Retina (tissue), 1 donor: ENCODE results near the gene TBX21.

Source experiments
- DNase-seq: peaks from one replicate; pipeline ENCODE4 v3.0.0-alpha.2; 2016

The TBX21 gene

GRCh38 chr17:47698749-47699535 lies 34.1 kb upstream of the TBX21 start:
- DNase-seq, result peak; percentile 76

- no peak for DNase-seq
Observed at GRCh38 chr17:47699536-47699840, 33.5 kb upstream of the TBX21 start.

GRCh38 chr17:47700471-47701449 lies 32.3 kb upstream of the TBX21 start:
- DNase-seq, result no peak

- no peak for DNase-seq
Observed at GRCh38 chr17:47701608-47702007, 31.4 kb upstream of the TBX21 start.

GRCh38 chr17:47702391-47702995 lies 30.5 kb upstream of the TBX21 start:
- DNase-seq, result no peak

- DNase-seq, result no peak
Observed at GRCh38 chr17:47703191-47703591, 29.8 kb upstream of the TBX21 start.

- no peak for DNase-seq
Observed at GRCh38 chr17:47703671-47704070, 29.4 kb upstream of the TBX21 start.

GRCh38 chr17:47704116-47704515 lies 28.9 kb upstream of the TBX21 start:
- DNase-seq, result no peak

- no peak for DNase-seq
Observed at GRCh38 chr17:47704736-47705135, 28.3 kb upstream of the TBX21 start.

- no peak for DNase-seq
Observed at GRCh38 chr17:47705536-47706530, 27.2 kb upstream of the TBX21 start.

GRCh38 chr17:47707056-47707804 lies 25.8 kb upstream of the TBX21 start:
- no peak for DNase-seq

GRCh38 chr17:47707884-47708283 lies 25.2 kb upstream of the TBX21 start:
- no peak for DNase-seq

- DNase-seq, result no peak
Observed at GRCh38 chr17:47708312-47708863, 24.6 kb upstream of the TBX21 start.

GRCh38 chr17:47708864-47709541 lies 24.0 kb upstream of the TBX21 start:
- DNase-seq, result no peak

GRCh38 chr17:47709594-47709993 lies 23.4 kb upstream of the TBX21 start:
- DNase-seq, result no peak

- DNase-seq, result no peak
Observed at GRCh38 chr17:47711366-47712099, 21.5 kb upstream of the TBX21 start.

GRCh38 chr17:47712330-47713023 lies 20.6 kb upstream of the TBX21 start:
- DNase-seq, result no peak

- no peak for DNase-seq
Observed at GRCh38 chr17:47713980-47714700, 18.9 kb upstream of the TBX21 start.
